SK-N-SH (cell line): ENCODE results near the gene SH3BGR. TPM values are rescaled to one million over a fixed set of nuclear protein-coding genes. Genes with fewer than 3 reads are reported as not detected.

ENCODE experiments used
- CTCF ChIA-PET: fragments of 300-600, 350-600 bp; formaldehyde crosslinking; extraction: SDS; loops from one replicate; lab custom pipeline; 2021; lab: Yijun Ruan, JAX
- POLR2A ChIA-PET: fragments of 350-600 bp; sonication (Branson Sonifier 250); formaldehyde crosslinking; extraction: SDS; loops from one replicate; lab custom pipeline; 2020; ENCODE audit warnings: antibody characterized with exemption, inconsistent platforms; lab: Yijun Ruan, JAX
- DNase-seq: peaks from one replicate; pipeline ENCODE4 v3.0.0; 2012
- H2AFZ ChIP-seq: fragments of 200-600 bp; sonication (generic); 2 replicates; pipeline ENCODE4 v1.8.1; 2016; ENCODE audit warnings: antibody characterized with exemption, mild to moderate bottlenecking, low read depth
- H3F3A ChIP-seq: fragments of 200-600 bp; sonication (generic); replicated peaks from 2 replicates; pipeline ENCODE3; 2016; ENCODE audit warnings: antibody characterized with exemption, mild to moderate bottlenecking; ENCODE audit not compliant: insufficient read depth
- H3K27ac ChIP-seq, 2 experiments: fragments of 200-500 bp in 1 of 2; fragments of 200-600 bp in 1 of 2; sonication (Bioruptor generic) in 1 of 2; sonication (generic), shearing (Covaris generic) in 1 of 2; 2 replicates each; pipeline versions ENCODE4 v1.5.1 to v1.6.1; 2014 to 2016; ENCODE audit warnings: low read depth in 2 of 2, inconsistent platforms in 1 of 2, low read length in 1 of 2, mild to moderate bottlenecking in 1 of 2, mixed read lengths in 1 of 2
- H3K27me3 ChIP-seq: fragments of 200-600 bp; sonication (generic), shearing (Covaris generic); 2 replicates; pipeline ENCODE4 v1.6.1; 2016; ENCODE audit warnings: mixed run types; ENCODE audit not compliant: insufficient read depth
- H3K36me3 ChIP-seq, 2 experiments: fragments of 200-500 bp in 1 of 2; fragments of 200-600 bp in 1 of 2; sonication (Bioruptor generic) in 1 of 2; sonication (generic) in 1 of 2; replicated peaks in 1 of 2; 2 replicates each; pipeline versions ENCODE3 to v1.5.1; 2014 to 2016; ENCODE audit warnings: low read length in 1 of 2, mild to moderate bottlenecking in 1 of 2; ENCODE audit not compliant: insufficient read depth in 2 of 2, control insufficient read depth in 1 of 2
- H3K4me1 ChIP-seq, 2 experiments: fragments of 200-500 bp in 1 of 2; fragments of 200-600 bp in 1 of 2; sonication (Bioruptor generic) in 1 of 2; sonication (generic), shearing (Covaris generic) in 1 of 2; 2 replicates each; pipeline versions ENCODE4 v1.5.1 to v1.6.1; 2014 to 2016; ENCODE audit warnings: low read depth in 1 of 2, low read length in 1 of 2, mixed run types in 1 of 2; ENCODE audit not compliant: insufficient read depth in 2 of 2, control insufficient read depth in 1 of 2
- H3K4me2 ChIP-seq: fragments of 200-600 bp; sonication (generic), shearing (Covaris generic); 2 replicates; pipeline ENCODE4 v1.6.1; 2017; ENCODE audit warnings: mixed run types
- H3K4me3 ChIP-seq, 2 experiments: fragments of 200-500 bp in 1 of 2; fragments of 200-600 bp in 1 of 2; sonication (Bioruptor generic) in 1 of 2; sonication (generic), shearing (Covaris generic) in 1 of 2; 2 replicates each; pipeline versions ENCODE4 v1.5.1 to v1.8.1; 2014 to 2016; ENCODE audit warnings: low read depth in 2 of 2, inconsistent platforms in 1 of 2, low read length in 1 of 2, mild to moderate bottlenecking in 1 of 2, mixed read lengths in 1 of 2, moderate library complexity in 1 of 2
- H3K79me2 ChIP-seq: fragments of 200-600 bp; sonication (generic); 2 replicates; pipeline ENCODE4 v1.8.1; 2017; ENCODE audit warnings: mild to moderate bottlenecking; ENCODE audit not compliant: insufficient read depth
- H3K9ac ChIP-seq: fragments of 200-600 bp; sonication (generic); 2 replicates; pipeline ENCODE4 v1.6.1; 2017; ENCODE audit warnings: mixed run types
- H3K9me2 ChIP-seq: fragments of 200-600 bp; sonication (generic); 2 replicates; pipeline ENCODE4 v1.6.1; 2017; ENCODE audit warnings: mixed run types
- H3K9me3 ChIP-seq: fragments of 200-600 bp; sonication (generic); 2 replicates; pipeline ENCODE4 v1.6.1; 2017; ENCODE audit warnings: mixed run types, mild to moderate bottlenecking, moderate library complexity
- H4K20me1 ChIP-seq: fragments of 200-600 bp; sonication (generic); 2 replicates; pipeline ENCODE4 v1.6.1; 2017; ENCODE audit warnings: mild to moderate bottlenecking, mixed run types; ENCODE audit not compliant: insufficient read depth
- CHD2 ChIP-seq: fragments of 150-350 bp; IDR thresholded peaks from 2 replicates; pipeline ENCODE4 v1.6.1; 2018; ENCODE audit warnings: low read length; ENCODE audit not compliant: partially characterized antibody
- EP300 ChIP-seq, 2 experiments: IDR thresholded peaks; 2 replicates each; pipeline versions ENCODE4 v1.4.0 to v1.6.1; 2012; ENCODE audit warnings: borderline replicate concordance in 1 of 2, low read depth in 1 of 2, low read length in 1 of 2
- FOSL2 ChIP-seq: IDR thresholded peaks from 2 replicates; pipeline ENCODE4 v1.4.0; 2012; ENCODE audit warnings: low read depth, mild to moderate bottlenecking, moderate library complexity, borderline replicate concordance
- FOXM1 ChIP-seq: IDR thresholded peaks from 2 replicates; pipeline ENCODE4 v1.4.0; 2012; ENCODE audit warnings: low read depth, mild to moderate bottlenecking
- GABPA ChIP-seq: IDR thresholded peaks from 2 replicates; pipeline ENCODE4 v1.4.0; 2012; ENCODE audit warnings: low read depth, mild to moderate bottlenecking
- GATA2 ChIP-seq: sonication (generic); formaldehyde crosslinking; IDR thresholded peaks from 2 replicates; pipeline ENCODE4 v1.5.0; 2020; ENCODE audit warnings: mild to moderate bottlenecking, missing genetic modification reagents
- IRF3 ChIP-seq: fragments of 150-350 bp; IDR thresholded peaks from 2 replicates; pipeline ENCODE4 v1.6.1; 2016; ENCODE audit warnings: mild to moderate bottlenecking, low read depth, low read length
- MAX ChIP-seq: IDR thresholded peaks from 2 replicates; pipeline ENCODE4 v1.4.0; 2012; ENCODE audit warnings: low read depth
- MEF2A ChIP-seq: IDR thresholded peaks from 2 replicates; pipeline ENCODE4 v1.4.0; 2012; ENCODE audit warnings: low read depth, borderline replicate concordance
- PBX3 ChIP-seq: IDR thresholded peaks from 2 replicates; pipeline ENCODE4; 2012
- RAD21 ChIP-seq: IDR thresholded peaks from 2 replicates; pipeline ENCODE4 v1.6.1; 2012; ENCODE audit warnings: mild to moderate bottlenecking, low read length
- RCOR1 ChIP-seq: fragments of 150-350 bp; IDR thresholded peaks from 2 replicates; pipeline ENCODE4 v1.6.1; 2017; ENCODE audit warnings: antibody characterized with exemption, low read length
- REST ChIP-seq: IDR thresholded peaks from 2 replicates; pipeline ENCODE4 v1.6.1; 2012; ENCODE audit warnings: mild to moderate bottlenecking, low read depth, low read length, moderate library complexity
- SMC3 ChIP-seq: IDR thresholded peaks from 2 replicates; pipeline ENCODE4 v1.6.1; 2012; ENCODE audit warnings: low read depth, low read length, improper control_type of control experiment
- TAF1 ChIP-seq: IDR thresholded peaks from 2 replicates; pipeline ENCODE4 v1.6.1; 2012; ENCODE audit warnings: low read depth, mild to moderate bottlenecking, low read length, moderate library complexity, borderline replicate concordance
- TCF12 ChIP-seq: IDR thresholded peaks from 2 replicates; pipeline ENCODE4 v1.4.0; 2012
- TEAD4 ChIP-seq: IDR thresholded peaks from 2 replicates; pipeline ENCODE4 v1.4.0; 2012; ENCODE audit warnings: mild to moderate bottlenecking, borderline replicate concordance; ENCODE audit not compliant: insufficient read depth
- USF2 ChIP-seq: fragments of 150-350 bp; IDR thresholded peaks from 2 replicates; pipeline ENCODE4 v1.6.1; 2017; ENCODE audit warnings: antibody characterized with exemption, low read length, low read depth, borderline replicate concordance
- ZBTB33 ChIP-seq: IDR thresholded peaks from 2 replicates; pipeline ENCODE4 v1.4.0; 2012; ENCODE audit warnings: low read depth, borderline replicate concordance
- WGBS: methylation state at CpG from one replicate; pipeline ENCODE4 v1.1.6; 2017; ENCODE audit warnings: low lambda C conversion rate; 5-methylcytosine and 5-hydroxymethylcytosine counted together
- polyA plus RNA-seq, 3 experiments: library from polyadenylated mRNA; depleted of rRNA; stranded (reverse); fragments of >200 nt; gene quantifications; 2 replicates each; pipeline ENCODE4 v1.2.3, GENCODE V29; 2012

The SH3BGR gene
- polyA plus RNA-seq, 1 of the 3 experiments (the other 2 are of a cell fraction) = 1.1 TPM

GRCh38 chr21:39525129-39525528 lies 73.4 kb downstream of the SH3BGR start:
- H3K27me3 ChIP-seq = no peaks in the 10 kb centered on the region
- H3K79me2 ChIP-seq = no peaks in the 10 kb centered on the region
- H3K4me2 ChIP-seq = no peak overlapping the region
- H4K20me1 ChIP-seq = no peaks in the 10 kb centered on the region
- no peak for DNase-seq
- H3K9ac ChIP-seq = no peak overlapping the region
- peaks cover 0 to 13% of the 10 kb centered on the region in 2 experiments; a peak in 1 of 4 replicates for H3K4me1 ChIP-seq
- H3F3A ChIP-seq = no peaks in the 10 kb centered on the region
- ChIA-PET POLR2A (no interaction called here), CTCF (interaction anchor here (0.8 to 1.6 kb wide), 3 partner anchors 151 to 190 kb away, joined by 3 to 7 read pairs (median 6); no protein-coding TSS in a partner anchor)
- H3K9me2 ChIP-seq = no peaks in the 10 kb centered on the region
- H2AFZ ChIP-seq = no peak overlapping the region
- H3K9me3 ChIP-seq = no peaks in the 10 kb centered on the region
- 17% methylated on average over 3 of the region's 3 CpGs for WGBS
- no peaks in the 10 kb centered on the region for H3K36me3 ChIP-seq
- no peak for TF ChIP-seq FOSL2
- no peak for TF ChIP-seq MAX
- TF ChIP-seq PBX3 = no peak
- TF ChIP-seq FOXM1 = no peak
- TF ChIP-seq GATA2 (CRISPR knock-in tag) = no peak
- no peak for TF ChIP-seq RAD21
- TF ChIP-seq RCOR1 = no peak
- TF ChIP-seq TEAD4 = no peak
- no peak for TF ChIP-seq USF2
- TF ChIP-seq MEF2A = no peak
- TF ChIP-seq CHD2 = no peak
- no peak for TF ChIP-seq EP300 (IDR thresholded peaks at IDR 0.05; ENCODE audit: borderline replicate concordance in 1 of 2, low read depth in 1 of 2, low read length in 1 of 2)
- TF ChIP-seq ZBTB33 = no peak
- no peak for TF ChIP-seq SMC3
- TF ChIP-seq TAF1 = no peak
- no peak for TF ChIP-seq GABPA
- TF ChIP-seq REST = no peak
- TF ChIP-seq TCF12 = no peak
- no peak for TF ChIP-seq IRF3
- H3K4me3 ChIP-seq = no peak overlapping the region
- H3K27ac ChIP-seq = no peak overlapping the region
